ENCODE results near the gene MYO5B. TPM values are rescaled to one million over a fixed set of nuclear protein-coding genes. Genes with fewer than 3 reads are reported as not detected.

Gene MYO5B
- total and polyA plus RNA-seq, 10 of the 15 experiments (the other 5 are each of a cell fraction or from before 2014, with no cell fraction given): 2.5 to 4.5 (median 3.3) TPM

DNA sequence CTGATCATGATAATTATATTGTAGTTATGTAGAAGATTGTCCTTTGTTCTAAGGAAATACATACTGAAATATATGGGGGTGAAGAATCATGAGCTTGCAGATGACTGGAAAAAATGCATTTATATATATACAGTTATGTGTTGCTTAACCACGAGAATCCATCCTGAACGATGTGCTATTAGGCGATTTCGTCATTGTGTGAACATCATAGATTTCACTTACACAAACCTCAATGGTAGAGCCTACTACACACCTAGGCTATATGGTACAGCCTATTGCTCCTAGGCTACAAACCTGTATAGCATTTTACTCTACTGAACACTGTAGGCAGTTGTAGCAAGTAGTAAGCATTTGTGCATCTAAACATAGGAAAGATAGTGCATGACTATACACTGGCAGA lies 379.0 kb downstream of the MYO5B start:
- no peak for ATAC-seq
- no peaks in the 10 kb centered on the region for H3K27me3 ChIP-seq (replicated peaks in 1 of 2; ENCODE audit: control insufficient read depth in 2 of 2, insufficient read depth in 2 of 2, low read length in 1 of 2)
- FAIRE-seq: no peak
- RAD21 ChIA-PET (ENCODE audit: unreplicated experiment): no interaction called here
- H3K4me1 ChIP-seq (ENCODE audit: control insufficient read depth, insufficient read depth, low read length): peaks cover 18% of the 10 kb centered on the region
- in situ Hi-C loops (cut with MboI): no loop called here
- H3K79me2 ChIP-seq (ENCODE audit: control insufficient read depth, insufficient read depth, low read length): peaks cover 17% of the 10 kb centered on the region
- intact Hi-C loops (cut with micrococcal nuclease; ENCODE audit: unreplicated experiment): no loop called here
- no peak overlapping the region for H3K4me3 ChIP-seq
- H4K20me1 ChIP-seq (ENCODE audit: control insufficient read depth, insufficient read depth): no peaks in the 10 kb centered on the region
- no peak for TF ChIP-seq ASH2L (IDR thresholded peaks at IDR 0.05; ENCODE audit: borderline replicate concordance, low read depth)
- no peak for TF ChIP-seq RB1 (IDR thresholded peaks at IDR 0.05; ENCODE audit: borderline replicate concordance)
- TF ChIP-seq YY1 (IDR thresholded peaks at IDR 0.05; ENCODE audit: low read depth, low read length): no peak
- TF ChIP-seq, protein P1, sequence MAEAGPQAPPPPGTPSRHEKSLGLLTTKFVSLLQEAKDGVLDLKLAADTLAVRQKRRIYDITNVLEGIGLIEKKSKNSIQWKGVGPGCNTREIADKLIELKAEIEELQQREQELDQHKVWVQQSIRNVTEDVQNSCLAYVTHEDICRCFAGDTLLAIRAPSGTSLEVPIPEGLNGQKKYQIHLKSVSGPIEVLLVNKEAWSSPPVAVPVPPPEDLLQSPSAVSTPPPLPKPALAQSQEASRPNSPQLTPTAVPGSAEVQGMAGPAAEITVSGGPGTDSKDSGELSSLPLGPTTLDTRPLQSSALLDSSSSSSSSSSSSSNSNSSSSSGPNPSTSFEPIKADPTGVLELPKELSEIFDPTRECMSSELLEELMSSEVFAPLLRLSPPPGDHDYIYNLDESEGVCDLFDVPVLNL (IDR thresholded peaks at IDR 0.05; ENCODE audit: low read depth, low read length): no peak
- TF ChIP-seq NRF1 (conservative IDR thresholded peaks at IDR 0.05; ENCODE audit: low read depth, low read length): no peak
- TF ChIP-seq BCL3 (IDR thresholded peaks at IDR 0.05; ENCODE audit: borderline replicate concordance, insufficient read depth, low read depth, low read length, poor library complexity, severe bottlenecking): no peak
- TF ChIP-seq STAT3 (IDR thresholded peaks at IDR 0.05; ENCODE audit: low read depth, low read length): no peak
- no peak for TF ChIP-seq EED (IDR thresholded peaks at IDR 0.05; ENCODE audit: low read depth)
- no peak for TF ChIP-seq HSF1 (IDR thresholded peaks at IDR 0.05; ENCODE audit: low read depth, low read length)
- TF ChIP-seq ZNF622 (IDR thresholded peaks at IDR 0.05): no peak
- no peak for TF ChIP-seq JUND (IDR thresholded peaks at IDR 0.05; ENCODE audit: low read depth, low read length)
- no peak for TF ChIP-seq KDM1A (IDR thresholded peaks at IDR 0.05; ENCODE audit: borderline replicate concordance)
- TF ChIP-seq, protein P2, sequence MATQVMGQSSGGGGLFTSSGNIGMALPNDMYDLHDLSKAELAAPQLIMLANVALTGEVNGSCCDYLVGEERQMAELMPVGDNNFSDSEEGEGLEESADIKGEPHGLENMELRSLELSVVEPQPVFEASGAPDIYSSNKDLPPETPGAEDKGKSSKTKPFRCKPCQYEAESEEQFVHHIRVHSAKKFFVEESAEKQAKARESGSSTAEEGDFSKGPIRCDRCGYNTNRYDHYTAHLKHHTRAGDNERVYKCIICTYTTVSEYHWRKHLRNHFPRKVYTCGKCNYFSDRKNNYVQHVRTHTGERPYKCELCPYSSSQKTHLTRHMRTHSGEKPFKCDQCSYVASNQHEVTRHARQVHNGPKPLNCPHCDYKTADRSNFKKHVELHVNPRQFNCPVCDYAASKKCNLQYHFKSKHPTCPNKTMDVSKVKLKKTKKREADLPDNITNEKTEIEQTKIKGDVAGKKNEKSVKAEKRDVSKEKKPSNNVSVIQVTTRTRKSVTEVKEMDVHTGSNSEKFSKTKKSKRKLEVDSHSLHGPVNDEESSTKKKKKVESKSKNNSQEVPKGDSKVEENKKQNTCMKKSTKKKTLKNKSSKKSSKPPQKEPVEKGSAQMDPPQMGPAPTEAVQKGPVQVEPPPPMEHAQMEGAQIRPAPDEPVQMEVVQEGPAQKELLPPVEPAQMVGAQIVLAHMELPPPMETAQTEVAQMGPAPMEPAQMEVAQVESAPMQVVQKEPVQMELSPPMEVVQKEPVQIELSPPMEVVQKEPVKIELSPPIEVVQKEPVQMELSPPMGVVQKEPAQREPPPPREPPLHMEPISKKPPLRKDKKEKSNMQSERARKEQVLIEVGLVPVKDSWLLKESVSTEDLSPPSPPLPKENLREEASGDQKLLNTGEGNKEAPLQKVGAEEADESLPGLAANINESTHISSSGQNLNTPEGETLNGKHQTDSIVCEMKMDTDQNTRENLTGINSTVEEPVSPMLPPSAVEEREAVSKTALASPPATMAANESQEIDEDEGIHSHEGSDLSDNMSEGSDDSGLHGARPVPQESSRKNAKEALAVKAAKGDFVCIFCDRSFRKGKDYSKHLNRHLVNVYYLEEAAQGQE (IDR thresholded peaks at IDR 0.05; ENCODE audit: low read depth, low read length): no peak
- TF ChIP-seq BHLHE40 (IDR thresholded peaks at IDR 0.05; ENCODE audit: borderline replicate concordance in 1 of 2, low read depth in 2 of 2, low read length in 1 of 2): no peak
- no peak for TF ChIP-seq MTA2 (IDR thresholded peaks at IDR 0.05; ENCODE audit: low read depth)
- TF ChIP-seq NR2F1 (conservative IDR thresholded peaks at IDR 0.05): no peak
- TF ChIP-seq ZBED1 (IDR thresholded peaks at IDR 0.05; ENCODE audit: borderline replicate concordance): no peak
- TF ChIP-seq HDAC6 (IDR thresholded peaks at IDR 0.05; ENCODE audit: unreplicated experiment): no peak
- no peak for TF ChIP-seq WRNIP1 (IDR thresholded peaks at IDR 0.05; ENCODE audit: borderline replicate concordance, low read depth, low read length)
- H3K9me3 ChIP-seq (replicated peaks; ENCODE audit: control insufficient read depth, insufficient read depth, low read length): no peaks in the 10 kb centered on the region
- no peak overlapping the region for H3K4me2 ChIP-seq (ENCODE audit: control insufficient read depth, insufficient read depth)
- no peak overlapping the region for H2AFZ ChIP-seq (ENCODE audit: control insufficient read depth, low read depth, low read length)
- H3K36me3 ChIP-seq (ENCODE audit: control insufficient read depth in 2 of 2, insufficient read depth in 2 of 2, low read length in 1 of 2): no peaks in the 10 kb centered on the region
- CTCF ChIA-PET: no interaction called here
- no TSS peak for BruUV-seq (replicated peaks)
- H3K27ac ChIP-seq (ENCODE audit: control insufficient read depth, insufficient read depth): no peak overlapping the region
- SMC1A ChIA-PET (ENCODE audit: uncharacterized antibody, unreplicated experiment): no interaction called here
- H3K9ac ChIP-seq (ENCODE audit: control insufficient read depth, insufficient read depth, low read length): no peak overlapping the region
- WGBS (ENCODE audit: insufficient coverage, insufficient replicate concordance, low lambda C conversion rate, missing lambda C conversion rate): 100% methylated on average over 4 of the region's 4 CpGs
- no peak for DNase-seq (ENCODE audit: low read depth, low spot score)
- POLR2A ChIA-PET: interaction anchor here (0.5 kb wide), 1 partner anchor 637 kb away, joined by 3 read pairs; no protein-coding TSS in a partner anchor
